ELF-1 (cell line): ENCODE results near the gene EARS2.
"Not testable (repeated sequence)": the region's sequence is repeated elsewhere in the genome, so short reads cannot be mapped to it uniquely, and the experiment has no call there.

ENCODE experiments used
- DNase-seq: peaks from one replicate; pipeline ENCODE4 v3.0.0-alpha.2; 2016; ENCODE audit warnings: low read depth, low spot score

EARS2 gene

DNA sequence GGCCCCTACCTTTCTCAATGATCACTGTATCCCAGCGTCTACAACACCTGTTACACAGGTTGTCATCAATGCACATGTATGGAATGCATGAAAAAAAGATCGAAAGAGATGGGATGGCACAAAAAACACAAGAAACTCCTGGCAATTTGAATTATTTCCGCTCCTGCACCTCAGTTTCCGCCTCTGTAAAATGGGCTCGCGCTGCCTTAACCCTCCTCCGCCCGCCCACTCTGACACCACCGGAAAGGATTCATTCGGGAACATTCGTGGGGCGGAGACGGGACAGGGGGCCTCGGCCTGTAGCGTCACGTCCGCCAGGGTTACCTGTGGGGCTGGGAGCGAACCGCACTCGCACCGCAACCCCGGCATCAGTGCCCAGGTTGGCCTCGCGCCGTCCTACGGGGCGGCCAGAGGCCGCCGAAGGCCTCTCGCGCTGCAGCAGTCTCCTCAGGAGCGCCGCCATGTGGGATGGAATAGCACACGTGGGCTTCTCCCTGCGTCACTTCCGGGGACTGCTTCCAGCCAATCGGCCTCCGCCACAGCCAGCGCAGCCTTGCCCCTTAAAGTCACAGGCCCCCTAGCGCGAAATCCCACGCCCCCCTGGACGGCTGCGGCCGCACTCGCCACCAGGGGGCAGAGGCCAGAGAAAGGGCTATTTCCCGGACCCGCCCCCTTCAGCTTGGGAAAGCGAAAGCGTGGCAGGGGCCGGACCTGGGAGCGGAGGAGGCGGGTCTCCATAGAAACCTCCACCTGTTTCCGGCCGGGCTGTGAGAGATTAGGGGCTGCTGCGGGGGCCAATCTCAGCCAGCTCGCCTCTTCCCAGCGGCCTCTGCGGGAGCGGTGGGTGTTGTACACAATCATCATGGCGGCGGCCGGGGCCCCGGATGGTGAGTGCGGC lies at the start of gene EARS2, which contains the start of gene UBFD1:
TSS of gene EARS2 (minus strand) at position 470 of the 898 bp plus-strand sequence. CDS start at position 463, 7 bp downstream.
TSS of gene UBFD1 (plus strand) at position 847 of the 898 bp plus-strand sequence. CDS start at position 863, 16 bp downstream.
- peak; percentile 100 for DNase-seq

DNA sequence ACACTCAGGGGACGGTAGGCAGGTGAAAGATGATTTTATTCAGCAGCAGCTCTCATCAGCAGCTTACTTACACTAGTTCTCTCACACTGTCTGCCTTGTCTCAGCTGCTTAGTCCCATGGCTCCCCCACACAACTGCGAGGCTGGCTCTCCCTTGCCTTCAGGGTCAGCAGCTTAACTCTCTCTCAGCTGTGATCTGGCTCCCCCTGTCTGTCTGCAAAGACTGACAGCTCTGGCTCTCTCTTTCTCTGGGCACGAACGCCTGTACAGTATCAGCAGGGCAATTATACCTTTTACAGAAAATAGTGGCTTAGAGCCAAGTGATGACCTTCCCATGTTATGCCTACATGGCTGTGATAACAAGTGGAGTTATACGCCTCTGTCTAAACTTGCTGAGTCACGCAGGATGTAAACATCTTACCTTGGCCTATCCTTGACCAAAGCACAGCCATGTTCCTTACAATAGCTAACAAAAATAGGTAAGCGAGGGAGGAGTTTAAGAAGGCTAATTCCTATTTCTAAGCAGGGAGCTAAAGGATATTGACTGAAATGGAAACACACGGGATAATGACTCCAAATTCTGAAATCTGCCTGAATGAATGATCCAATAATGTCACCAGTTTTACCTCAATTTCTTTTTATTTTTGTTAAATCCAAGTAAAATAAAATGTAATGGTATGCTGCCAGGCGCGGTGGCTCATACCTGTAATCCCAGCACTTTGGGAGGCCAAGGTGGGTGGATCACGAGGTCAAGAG lies 40.0 kb upstream of the EARS2 start:
- peak; percentile 87 for DNase-seq

DNA sequence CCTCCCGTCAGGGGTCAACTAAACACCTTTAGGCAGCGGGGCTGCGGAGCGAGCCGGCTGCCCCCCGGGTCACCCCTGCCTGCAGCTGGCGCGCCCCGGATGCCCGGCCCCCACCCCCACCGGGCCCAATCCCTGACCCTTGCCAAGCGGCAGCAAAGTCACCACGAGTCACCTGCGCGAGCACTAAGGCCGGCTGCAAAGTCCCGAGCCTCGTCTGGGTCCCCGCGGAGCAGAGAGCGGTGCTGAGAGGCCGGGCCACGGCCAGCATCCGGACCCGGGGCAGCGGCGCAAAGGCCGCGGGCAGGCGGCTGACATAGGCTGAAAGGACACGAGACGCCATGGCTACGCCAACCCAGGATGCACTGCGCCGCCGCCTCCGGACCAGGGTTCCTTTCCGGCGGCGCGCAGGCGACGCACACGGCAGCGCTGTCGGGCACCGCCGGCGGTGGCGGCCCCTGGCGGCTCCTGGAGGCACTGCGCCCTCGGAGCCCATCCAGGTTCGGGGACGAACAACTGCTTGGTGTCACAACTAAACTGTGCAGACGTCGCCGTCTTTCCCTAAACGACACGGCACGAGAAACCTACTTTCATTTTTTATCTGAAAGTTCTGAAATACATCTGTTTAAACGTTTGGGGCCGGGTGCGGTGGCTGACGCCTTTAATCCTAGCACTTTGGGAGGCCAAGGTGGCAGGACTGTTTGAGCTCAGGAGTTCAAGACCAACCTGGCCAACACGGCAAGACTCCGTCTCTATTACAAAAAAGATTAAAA lies 39.0 kb upstream of the EARS2 start, which contains the start of gene NDUFAB1:
TSS of gene NDUFAB1 (minus strand) at position 366 of the 770 bp plus-strand sequence. CDS start at position 340, 26 bp downstream.
- peak; percentile 94 for DNase-seq

DNA sequence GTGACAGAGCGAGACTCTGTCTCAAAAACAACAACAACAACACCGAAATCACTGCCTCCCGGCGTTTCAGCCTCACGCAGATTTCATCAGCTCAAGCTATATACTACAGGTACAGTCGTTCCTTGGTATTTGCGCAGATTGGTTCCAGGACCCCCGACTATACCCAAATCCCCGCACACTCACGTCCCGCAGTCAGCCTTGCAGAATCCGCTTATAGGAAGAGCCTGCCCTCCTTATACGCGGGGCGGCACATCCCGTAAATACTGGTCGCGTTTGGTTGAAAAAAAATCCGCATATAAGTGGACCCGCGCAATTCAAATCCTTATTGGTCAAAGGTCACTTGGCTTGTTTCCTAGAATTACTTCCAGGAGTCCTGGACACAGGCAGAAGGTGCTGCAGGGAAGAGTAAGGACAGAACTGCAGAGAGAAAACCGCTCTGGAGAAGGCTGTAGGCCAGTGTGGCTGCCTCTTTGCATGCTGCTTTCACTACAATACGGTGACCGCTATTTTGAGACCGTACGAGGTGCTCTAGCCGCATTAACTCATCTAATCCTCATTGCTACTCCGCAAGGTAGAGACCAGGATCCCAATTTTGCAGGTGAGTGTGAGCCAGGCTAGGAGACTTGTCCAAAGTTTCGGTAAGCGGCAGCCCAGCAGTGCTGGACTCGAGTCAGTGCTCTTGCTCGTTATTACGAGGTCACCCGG lies 38.2 kb upstream of the EARS2 start:
- DNase-seq = peak; percentile 15

DNA sequence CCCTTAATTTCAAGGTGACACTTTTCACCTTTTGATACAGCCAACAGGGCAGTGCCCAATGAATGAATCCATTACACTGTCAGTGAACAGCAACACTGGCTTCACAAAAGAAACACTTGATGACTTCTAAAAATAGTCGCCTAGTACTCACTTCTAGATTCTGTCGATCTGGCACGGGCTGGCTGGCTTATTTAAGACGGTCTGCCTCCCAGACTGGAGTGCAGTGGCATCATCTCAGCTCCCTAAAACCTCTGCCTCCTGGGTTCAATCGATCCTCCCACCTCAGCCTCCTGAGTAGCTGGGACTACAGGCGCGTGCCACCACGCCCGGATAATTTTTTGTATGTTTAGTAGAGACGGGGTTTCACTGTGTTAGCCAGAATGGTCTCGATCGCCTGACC lies 37.0 kb upstream of the EARS2 start:
- DNase-seq = no peak

DNA sequence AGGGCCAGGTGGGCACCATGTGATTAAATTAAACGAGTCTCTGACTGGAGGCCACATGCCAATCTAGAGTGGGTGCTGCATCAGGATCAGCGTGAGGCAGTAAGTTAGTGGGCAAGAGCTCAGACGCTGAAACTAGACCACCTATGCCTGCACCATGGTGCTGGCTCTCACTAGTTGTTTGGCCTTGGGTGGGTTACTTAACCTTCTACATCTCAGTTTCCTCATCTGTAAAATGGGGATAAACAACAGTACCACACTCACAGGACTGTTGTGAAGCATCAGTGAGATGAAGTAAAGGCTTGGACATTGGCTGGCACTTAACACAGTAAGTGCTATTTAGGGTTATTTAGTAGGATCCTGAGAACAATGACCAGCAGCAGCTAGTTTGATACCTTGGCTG lies 33.0 kb upstream of the EARS2 start:
- DNase-seq = no peak

DNA sequence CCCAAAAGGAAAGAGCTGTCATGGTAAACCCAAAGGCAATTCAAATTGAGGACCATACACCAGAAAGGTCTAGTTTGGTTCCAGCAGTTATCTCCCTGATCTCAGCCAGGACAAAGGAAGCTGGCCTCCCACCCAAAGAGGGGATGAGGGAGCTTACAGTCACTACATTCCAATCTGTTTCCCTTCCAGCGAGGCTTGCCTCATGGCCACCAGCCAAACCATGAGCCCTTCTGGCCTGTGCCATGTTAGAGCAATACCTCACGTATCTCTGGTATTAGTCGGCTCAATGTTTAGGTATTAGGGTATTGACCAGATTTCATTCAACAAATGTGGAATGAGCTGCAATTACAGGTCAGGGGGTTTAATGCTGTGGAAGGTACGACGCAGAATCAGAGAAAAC lies 30.6 kb upstream of the EARS2 start:
- no peak for DNase-seq

DNA sequence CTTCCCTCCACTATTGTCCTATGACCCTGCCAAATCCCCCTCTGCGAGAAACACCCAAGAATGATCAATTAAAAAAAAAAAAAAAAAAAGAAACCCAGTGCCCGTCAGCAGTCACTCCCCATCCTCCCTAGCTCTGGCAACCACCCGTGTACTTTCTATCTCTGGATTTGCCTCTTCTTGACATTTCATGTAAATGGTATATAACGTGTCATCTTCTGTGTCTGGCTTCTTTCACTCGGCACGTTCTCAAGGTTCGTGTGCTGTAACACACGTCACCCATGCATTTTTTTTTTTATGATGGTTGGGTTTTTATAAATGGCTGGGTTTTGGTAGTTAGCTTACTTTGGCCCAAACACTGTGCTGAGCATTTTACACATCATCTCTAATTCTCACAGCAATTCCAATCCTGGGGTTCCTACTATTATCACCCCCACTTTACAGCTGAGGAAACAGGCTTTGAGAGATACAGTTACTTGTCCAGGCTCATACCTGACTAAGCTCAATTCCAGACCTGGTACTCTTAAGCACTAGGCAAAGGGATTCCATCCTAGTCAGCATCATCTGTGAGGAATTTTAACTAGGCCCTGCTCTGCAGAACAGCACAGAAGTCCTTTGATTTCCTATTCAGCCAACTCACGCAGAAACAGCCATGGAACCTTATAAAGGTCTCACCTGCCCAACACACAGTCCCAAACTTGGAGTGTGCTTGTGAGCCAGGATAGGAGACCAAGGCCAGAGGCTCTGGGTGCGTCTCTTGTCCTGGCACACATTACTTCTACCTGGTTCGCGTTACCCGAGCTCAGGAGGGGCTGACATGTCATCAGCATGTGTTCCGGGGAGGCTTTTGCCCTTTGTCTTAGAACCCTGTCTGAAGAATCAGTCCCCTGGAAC lies 27.3 kb upstream of the EARS2 start:
- peak; percentile 11 for DNase-seq

DNA sequence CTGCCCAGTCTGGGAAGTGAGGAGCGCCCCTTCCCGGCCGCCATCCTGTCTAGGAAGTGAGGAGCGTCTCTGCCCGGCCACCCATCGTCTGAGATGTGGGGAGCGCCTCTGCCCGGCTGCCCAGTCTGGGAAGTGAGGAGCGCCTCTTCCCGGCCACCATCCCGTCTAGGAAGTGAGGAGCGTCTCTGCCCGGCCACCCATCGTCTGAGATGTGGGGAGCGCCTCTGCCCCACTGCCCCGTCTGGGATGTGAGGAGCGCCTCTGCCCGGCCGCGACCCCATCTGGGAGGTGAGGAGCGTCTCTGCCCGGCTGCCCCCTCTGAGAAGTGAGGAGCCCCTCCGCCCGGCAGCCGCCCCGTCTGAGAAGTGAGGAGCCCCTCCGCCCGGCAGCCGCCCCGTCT lies 26.1 kb upstream of the EARS2 start:
- not testable (repeated sequence) for DNase-seq

DNA sequence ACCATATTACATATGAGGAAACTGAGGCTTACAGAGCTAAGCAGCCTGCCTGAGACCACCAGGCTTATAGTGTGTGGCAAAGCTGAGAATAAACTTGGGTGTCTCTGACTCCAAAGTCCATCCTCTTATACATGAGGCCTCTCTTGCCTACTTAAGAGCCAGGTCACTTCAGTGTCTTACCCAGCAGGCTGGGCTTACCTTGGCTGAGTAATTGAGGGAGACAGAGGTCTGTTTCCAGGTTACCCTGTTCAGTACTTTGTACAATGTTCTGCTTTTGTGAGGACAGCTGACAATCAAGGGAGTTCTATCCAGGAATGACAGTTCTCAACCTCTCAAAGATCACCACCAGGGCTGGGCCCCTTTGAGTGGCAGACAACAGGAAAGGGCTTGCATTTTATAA lies 24.6 kb upstream of the EARS2 start:
- no peak for DNase-seq

DNA sequence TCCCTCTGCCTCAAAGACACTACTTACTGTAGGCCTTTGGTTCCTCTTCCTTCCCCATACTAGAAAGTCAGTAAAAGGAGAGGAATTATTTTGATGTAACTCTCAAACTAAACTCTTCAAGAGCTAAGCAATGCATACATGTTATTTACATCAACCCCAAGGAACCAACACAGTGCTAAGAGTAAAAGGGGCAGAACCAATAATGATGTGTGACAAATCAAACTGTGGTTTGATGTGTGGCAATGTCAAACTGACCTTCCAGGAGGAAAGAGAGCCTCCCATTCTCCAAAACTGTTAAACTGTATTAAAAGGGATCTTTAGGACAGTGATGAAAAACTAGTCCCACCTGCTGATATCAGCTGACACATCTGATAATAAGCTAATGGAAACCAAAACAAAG lies 23.2 kb upstream of the EARS2 start:
- no peak for DNase-seq

DNA sequence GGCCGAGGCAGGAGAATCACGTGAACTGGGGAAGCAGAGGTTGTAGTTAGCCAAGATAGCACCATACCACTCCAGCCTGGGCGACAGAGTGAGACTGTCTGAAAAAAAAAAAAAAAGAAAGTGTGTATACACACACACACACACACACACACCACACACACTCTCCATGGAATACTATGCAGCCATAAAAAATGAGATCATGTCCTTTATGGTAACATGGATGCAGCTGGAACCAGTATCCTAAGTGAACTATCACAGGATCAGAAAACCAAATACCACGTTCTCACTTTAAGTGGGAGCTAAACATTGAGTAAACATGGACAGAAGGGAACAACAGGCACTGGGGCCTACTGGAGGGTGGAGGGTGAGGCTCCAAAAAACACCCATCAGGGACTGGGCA lies 22.2 kb upstream of the EARS2 start:
- no peak for DNase-seq

DNA sequence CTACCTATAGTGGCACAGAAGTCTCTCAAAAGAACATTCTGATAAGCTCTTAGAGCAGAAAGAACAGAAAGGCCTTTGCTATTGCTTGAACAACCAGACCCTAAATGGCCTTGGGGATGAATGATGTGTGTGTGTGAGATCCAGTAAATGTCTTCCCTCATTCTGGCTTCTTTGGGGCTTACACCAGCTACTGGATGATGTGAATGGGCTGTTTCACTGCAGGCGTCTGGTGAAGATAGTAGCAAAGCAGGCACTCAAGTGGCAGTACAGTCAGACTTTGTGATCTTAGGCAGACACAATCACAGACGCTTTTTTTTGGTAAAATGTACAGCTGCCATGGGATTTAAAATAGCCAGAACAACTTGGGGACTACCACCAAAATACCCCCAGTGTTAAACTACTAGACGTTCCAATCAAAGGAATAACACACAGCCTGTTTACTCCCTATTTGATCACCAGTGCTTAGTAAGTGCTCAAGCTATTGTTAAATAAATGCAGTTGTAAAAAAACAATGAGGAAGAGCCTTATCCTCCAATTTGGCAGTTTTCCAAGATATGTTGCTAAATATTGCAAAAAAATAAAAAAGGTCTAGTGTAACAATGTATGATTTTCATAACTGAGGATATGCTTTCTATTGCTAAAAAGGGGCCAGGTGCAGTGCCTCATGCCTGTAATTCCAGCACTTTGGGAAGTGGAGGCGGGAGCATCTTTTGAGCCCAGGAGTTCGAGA lies 21.1 kb upstream of the EARS2 start:
- DNase-seq = peak; percentile 18

DNA sequence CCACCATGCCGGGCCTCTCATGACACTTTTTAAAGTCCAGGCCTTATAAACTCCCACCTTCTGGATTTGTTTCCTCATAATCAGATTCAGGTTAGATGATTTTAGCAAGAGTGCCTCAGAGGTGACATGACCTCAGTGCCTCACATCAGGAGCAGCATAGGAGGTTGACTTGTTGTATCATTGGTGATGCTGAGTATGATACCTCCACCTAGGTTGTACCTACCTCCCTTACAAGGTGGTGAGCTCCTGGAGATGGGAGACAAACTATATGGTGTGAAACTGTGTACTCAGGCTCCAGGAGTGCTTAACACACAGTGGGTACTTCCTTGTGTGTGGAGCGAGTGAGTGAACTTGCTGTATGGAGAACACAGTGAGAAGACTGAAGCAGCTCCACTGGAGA lies 20.3 kb upstream of the EARS2 start:
- DNase-seq = no peak

DNA sequence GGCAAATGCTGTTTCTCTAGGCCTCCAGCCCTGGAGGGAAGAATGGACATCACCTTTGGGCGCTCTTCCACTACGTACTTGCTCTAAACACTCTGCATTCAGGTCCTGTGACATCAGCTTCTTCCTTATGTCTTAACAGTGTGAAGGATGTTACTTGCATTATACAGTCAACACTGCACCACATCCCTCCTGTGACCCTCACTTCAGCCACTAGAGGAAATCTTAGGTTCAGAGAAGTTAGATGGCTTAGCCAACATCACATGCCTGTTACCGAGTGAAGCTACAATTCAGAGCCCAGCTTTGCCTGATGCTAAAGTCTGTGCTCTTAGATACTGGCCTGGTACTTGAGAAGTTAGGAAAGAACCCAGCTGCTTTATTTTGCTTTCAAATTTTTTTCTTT lies 18.7 kb upstream of the EARS2 start:
- no peak for DNase-seq

DNA sequence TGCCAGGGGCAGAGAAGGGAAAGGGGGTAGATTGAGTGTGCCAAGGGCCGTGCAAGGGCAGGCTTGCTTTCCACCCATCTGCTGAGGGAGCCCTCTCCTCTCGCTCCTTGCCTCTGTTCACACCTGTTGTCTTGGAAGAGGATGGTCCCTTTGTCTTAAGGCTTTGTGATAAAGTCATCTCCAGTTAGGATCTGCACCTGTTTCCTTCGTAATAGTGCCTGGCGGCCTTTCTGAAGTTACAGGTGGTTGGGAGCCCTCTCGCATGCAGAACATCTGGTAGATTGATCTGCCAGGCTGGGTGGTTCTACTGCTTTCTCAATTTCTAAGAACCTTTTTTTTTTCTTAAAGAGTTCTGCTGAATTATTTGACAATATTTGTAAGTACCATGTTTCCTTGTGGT lies 16.7 kb upstream of the EARS2 start:
- no peak for DNase-seq

DNA sequence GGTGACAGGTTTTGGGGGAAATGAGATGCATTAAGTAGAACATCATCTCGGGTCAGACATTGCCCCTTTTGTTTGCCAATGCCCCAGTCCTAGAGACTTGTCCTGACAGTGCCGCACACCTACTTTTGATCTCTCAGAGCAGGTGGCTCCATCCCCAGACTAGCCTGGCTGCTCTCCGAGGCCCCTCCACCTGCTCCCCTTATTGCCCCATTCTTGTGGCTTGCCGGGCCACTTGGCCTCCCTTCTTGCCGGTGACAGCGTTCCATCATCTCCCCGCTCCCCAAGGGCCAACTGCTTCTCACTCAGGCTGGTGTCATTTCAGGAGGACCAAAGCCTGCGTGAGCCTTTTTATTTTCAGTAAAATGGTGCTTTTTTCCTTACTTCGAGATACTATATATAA lies 15.2 kb upstream of the EARS2 start:
- no peak for DNase-seq

DNA sequence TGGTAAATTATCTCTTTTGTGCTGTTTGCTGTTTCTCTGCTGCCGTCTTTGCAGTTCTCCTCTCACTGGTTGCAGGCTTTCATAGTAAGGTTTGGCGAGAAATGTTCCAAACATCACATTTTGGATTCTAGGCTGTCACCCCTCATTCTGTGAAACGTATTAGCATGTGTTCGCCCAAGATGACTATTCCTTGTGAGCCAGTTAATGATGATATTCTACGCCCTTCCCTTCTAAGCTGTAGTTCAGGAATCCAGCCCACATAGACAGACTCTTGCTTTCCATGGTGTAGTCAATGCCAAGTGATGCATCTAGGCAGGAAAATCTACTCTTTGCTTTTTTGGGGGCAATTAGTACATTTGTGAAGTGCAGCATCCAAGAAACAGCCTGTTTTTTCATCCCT lies 14.7 kb upstream of the EARS2 start:
- no peak for DNase-seq

DNA sequence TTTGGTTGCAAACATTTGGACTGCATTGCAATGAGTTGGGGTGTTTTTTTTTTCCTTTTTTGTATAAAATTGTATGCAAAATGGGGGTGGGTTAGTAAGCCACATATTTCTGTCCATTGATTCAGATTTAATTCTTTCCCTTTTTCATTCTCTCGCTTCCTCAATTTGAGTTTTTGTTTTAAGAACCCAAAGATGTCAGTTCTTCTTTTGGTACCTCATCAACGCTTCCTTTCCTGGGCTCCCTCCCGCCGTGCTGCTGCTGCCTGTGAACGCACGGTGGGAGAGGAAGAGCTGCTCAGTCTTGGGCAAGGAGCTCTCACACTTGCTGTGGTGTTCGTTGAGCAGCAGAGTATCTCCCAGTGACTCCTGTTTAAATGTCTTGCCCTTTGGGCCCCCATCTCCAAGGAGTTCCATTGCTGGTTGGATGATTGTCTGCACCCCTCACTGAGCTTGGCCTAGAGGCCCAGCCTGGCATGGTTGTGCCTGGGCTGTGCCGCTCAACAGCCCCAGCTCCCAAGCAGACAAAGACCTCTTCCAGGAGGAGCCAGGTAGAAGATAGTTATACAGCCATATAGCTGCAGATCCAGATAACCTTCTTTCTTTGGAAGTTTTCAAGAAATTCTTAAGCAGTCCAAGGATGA lies 14.0 kb upstream of the EARS2 start:
- DNase-seq = no peak
